ENCODE measurements around the gene ABCA8. TPM values are rescaled to one million over a fixed set of nuclear protein-coding genes. Genes with fewer than 3 reads are reported as not detected.
"Not testable (repeated sequence)": the region's sequence is repeated elsewhere in the genome, so short reads cannot be mapped to it uniquely, and the experiment has no call there.

The ABCA8 gene
- total RNA-seq, 1 donor from 2014 or later: 1.5 TPM

DNA sequence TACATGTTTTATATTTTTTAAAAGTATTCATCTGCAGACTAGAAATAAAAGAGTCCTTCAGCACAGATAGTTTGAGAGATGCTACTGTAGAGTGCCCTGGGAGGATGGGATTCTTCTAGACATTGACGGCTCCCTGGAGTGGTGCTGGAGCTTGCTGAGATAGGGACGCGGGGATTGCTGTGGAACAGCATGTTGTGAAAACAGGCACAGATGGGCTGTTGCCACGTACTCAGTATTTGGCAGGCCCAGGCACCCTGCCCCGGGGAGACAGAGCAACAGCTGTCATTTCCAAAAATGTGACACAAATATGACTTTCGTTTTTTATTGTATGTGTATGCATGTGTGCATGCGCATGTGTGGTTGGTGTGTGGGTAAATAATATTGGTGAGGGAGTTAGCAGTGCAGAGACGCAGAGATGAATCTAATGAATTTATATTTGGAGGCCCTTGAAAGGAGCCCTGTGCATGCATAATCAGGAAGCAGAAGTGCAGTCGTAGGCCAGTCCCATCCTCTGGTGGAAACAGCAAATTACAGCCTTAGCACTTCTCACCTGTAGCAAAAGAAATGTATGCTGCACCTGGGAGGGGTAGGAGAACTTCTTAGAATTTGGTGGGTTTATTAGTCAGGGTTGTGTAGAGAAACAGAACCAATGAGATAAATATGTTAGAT lies 6.2 kb upstream of the ABCA8 start:
- TF ChIP-seq, protein P1, sequence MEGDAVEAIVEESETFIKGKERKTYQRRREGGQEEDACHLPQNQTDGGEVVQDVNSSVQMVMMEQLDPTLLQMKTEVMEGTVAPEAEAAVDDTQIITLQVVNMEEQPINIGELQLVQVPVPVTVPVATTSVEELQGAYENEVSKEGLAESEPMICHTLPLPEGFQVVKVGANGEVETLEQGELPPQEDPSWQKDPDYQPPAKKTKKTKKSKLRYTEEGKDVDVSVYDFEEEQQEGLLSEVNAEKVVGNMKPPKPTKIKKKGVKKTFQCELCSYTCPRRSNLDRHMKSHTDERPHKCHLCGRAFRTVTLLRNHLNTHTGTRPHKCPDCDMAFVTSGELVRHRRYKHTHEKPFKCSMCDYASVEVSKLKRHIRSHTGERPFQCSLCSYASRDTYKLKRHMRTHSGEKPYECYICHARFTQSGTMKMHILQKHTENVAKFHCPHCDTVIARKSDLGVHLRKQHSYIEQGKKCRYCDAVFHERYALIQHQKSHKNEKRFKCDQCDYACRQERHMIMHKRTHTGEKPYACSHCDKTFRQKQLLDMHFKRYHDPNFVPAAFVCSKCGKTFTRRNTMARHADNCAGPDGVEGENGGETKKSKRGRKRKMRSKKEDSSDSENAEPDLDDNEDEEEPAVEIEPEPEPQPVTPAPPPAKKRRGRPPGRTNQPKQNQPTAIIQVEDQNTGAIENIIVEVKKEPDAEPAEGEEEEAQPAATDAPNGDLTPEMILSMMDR (IDR thresholded peaks at IDR 0.05): no peak
- no peak overlapping the region for H3K27ac Mint-ChIP-seq (ENCODE audit: unreplicated experiment)
- H3K36me3 Mint-ChIP-seq (ENCODE audit: low read depth): no peaks in the 10 kb centered on the region
- no peaks in the 10 kb centered on the region for H3K4me1 Mint-ChIP-seq (ENCODE audit: low read depth)
- no peaks in the 10 kb centered on the region for H3K9me3 Mint-ChIP-seq (ENCODE audit: low read depth)
- DNase-seq (ENCODE audit: low spot score): no peak
- no peak overlapping the region for H3K4me3 Mint-ChIP-seq (ENCODE audit: unreplicated experiment)
- H3K27me3 Mint-ChIP-seq (ENCODE audit: low read depth): no peaks in the 10 kb centered on the region

DNA sequence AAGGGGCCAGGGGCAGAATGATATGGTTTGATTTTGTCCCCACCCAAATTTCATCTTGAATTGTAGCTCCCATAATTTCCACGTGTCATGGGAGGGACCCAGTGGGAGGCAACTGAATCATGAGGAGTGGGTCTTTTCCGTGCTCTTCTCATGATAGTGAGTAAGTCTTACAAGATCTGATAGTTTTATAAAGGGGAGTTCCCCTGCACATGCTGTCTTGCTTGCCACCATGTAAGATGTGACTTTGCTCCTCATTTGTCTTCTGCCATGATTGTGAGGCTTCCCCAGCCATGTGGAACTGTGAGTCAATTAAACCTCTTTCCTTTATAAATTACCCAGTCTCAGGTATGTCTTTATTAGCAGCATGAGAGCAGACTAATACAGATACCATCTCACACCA lies 3.9 kb upstream of the ABCA8 start:
- H3K36me3 Mint-ChIP-seq (ENCODE audit: low read depth); H3K27ac Mint-ChIP-seq (ENCODE audit: unreplicated experiment); DNase-seq (ENCODE audit: low spot score); H3K9me3 Mint-ChIP-seq (ENCODE audit: low read depth); H3K27me3 Mint-ChIP-seq (ENCODE audit: low read depth); H3K4me3 Mint-ChIP-seq (ENCODE audit: unreplicated experiment): not testable (repeated sequence)
- peaks cover 16% of the 10 kb centered on the region for H3K4me1 Mint-ChIP-seq (ENCODE audit: low read depth)

GRCh38 chr17:68957944-68958343 lies 2.8 kb upstream of the ABCA8 start:
- no peak overlapping the region for H3K4me3 Mint-ChIP-seq (ENCODE audit: unreplicated experiment)
- H3K36me3 Mint-ChIP-seq (ENCODE audit: low read depth): no peaks in the 10 kb centered on the region
- H3K9me3 Mint-ChIP-seq (ENCODE audit: low read depth): no peaks in the 10 kb centered on the region
- no peak overlapping the region for H3K27ac Mint-ChIP-seq (ENCODE audit: unreplicated experiment)
- H3K27me3 Mint-ChIP-seq (ENCODE audit: low read depth): no peaks in the 10 kb centered on the region
- DNase-seq (ENCODE audit: low spot score): no peak
- TF ChIP-seq, protein P1 (IDR thresholded peaks at IDR 0.05): no peak
- H3K4me1 Mint-ChIP-seq (ENCODE audit: low read depth): peaks cover 25% of the 10 kb centered on the region

DNA sequence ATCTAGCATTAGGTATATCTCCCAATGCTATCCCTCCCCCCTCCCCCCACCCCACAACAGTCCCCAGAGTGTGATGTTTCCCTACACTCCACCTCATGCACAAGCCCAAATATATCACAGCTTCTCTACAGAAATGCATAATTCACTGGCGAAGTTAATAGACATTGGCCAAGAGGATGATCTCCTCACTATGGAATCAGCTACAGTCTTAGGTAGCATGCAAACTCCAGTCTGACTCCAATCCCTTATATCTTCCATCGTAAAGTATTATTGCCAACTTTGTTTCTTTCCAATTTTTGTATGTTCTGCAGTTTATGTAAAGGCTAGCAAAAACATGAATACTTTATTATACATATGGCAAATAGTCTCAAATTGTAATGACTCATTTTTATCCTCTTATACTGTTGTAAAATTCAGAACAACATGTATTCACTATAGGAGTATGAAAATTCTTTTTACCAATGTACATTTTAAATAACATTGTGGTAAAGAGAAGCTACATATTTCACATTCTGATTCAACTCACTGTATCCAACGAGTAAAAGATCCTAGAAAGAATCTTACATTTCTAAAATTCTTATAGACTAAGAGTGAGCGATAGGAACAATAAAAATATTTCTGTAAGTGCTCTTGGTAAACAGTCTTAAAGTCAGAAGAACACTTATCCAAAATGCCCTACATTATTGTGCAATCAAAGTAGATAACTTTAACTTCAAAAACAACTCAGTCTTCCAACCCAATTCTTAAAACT lies 871 bp downstream of the ABCA8 start:
- no peak for DNase-seq (ENCODE audit: low spot score)
- H3K27me3 Mint-ChIP-seq (ENCODE audit: low read depth): no peaks in the 10 kb centered on the region
- peak overlapping the region; percentile 83 for H3K27ac Mint-ChIP-seq (ENCODE audit: unreplicated experiment)
- no peaks in the 10 kb centered on the region for H3K9me3 Mint-ChIP-seq (ENCODE audit: low read depth)
- H3K4me3 Mint-ChIP-seq (ENCODE audit: unreplicated experiment): peak overlapping the region; percentile 44
- H3K4me1 Mint-ChIP-seq (ENCODE audit: low read depth): peaks cover 25% of the 10 kb centered on the region
- H3K36me3 Mint-ChIP-seq (ENCODE audit: low read depth): no peaks in the 10 kb centered on the region
- TF ChIP-seq, protein P1 (IDR thresholded peaks at IDR 0.05): no peak

GRCh38 chr17:68953340-68953997 lies 1.7 kb downstream of the ABCA8 start:
- H3K9me3 Mint-ChIP-seq (ENCODE audit: low read depth): no peaks in the 10 kb centered on the region
- TF ChIP-seq, protein P1 (IDR thresholded peaks at IDR 0.05): no peak
- H3K27ac Mint-ChIP-seq (ENCODE audit: unreplicated experiment): no peak overlapping the region
- H3K4me3 Mint-ChIP-seq (ENCODE audit: unreplicated experiment): no peak overlapping the region
- peaks cover 25% of the 10 kb centered on the region for H3K4me1 Mint-ChIP-seq (ENCODE audit: low read depth)
- no peaks in the 10 kb centered on the region for H3K27me3 Mint-ChIP-seq (ENCODE audit: low read depth)
- DNase-seq (ENCODE audit: low spot score): no peak
- H3K36me3 Mint-ChIP-seq (ENCODE audit: low read depth): no peaks in the 10 kb centered on the region
